COLO829 (cell line): ENCODE results near the gene CTNNA1.

Source experiments
- DNase-seq: peaks from one replicate; pipeline ENCODE4 v3.0.0; 2012; ENCODE audit warnings: low spot score

CTNNA1 gene

GRCh38 chr5:138966236-138966985, 213.2 kb downstream of the CTNNA1 start:
- DNase-seq: no peak

- DNase-seq: no peak
Observed at GRCh38 chr5:138967791-138968448, 214.7 kb downstream of the CTNNA1 start.

GRCh38 chr5:138968601-138969000, 215.4 kb downstream of the CTNNA1 start:
- no peak for DNase-seq

- DNase-seq: no peak
Observed at GRCh38 chr5:138969323-138970002, 216.2 kb downstream of the CTNNA1 start.

GRCh38 chr5:138972230-138972629, 219.0 kb downstream of the CTNNA1 start:
- no peak for DNase-seq

GRCh38 chr5:138972836-138973235, 219.6 kb downstream of the CTNNA1 start:
- no peak for DNase-seq

- no peak for DNase-seq
Observed at GRCh38 chr5:138974227-138975063, 221.2 kb downstream of the CTNNA1 start.

- peak; percentile 60 for DNase-seq
Observed at GRCh38 chr5:138975098-138975847, 222.0 kb downstream of the CTNNA1 start.

GRCh38 chr5:138978080-138978479, 224.9 kb downstream of the CTNNA1 start:
- no peak for DNase-seq

- DNase-seq: no peak
Observed at GRCh38 chr5:138978581-138978980, 225.4 kb downstream of the CTNNA1 start.

GRCh38 chr5:138979684-138980280, 226.6 kb downstream of the CTNNA1 start:
- DNase-seq: no peak

GRCh38 chr5:138980441-138980840, 227.2 kb downstream of the CTNNA1 start:
- DNase-seq: no peak

- DNase-seq: no peak
Observed at GRCh38 chr5:138981131-138981530, 227.9 kb downstream of the CTNNA1 start.

- no peak for DNase-seq
Observed at GRCh38 chr5:138981586-138981985, 228.4 kb downstream of the CTNNA1 start.

- DNase-seq: no peak
Observed at GRCh38 chr5:138983984-138984383, 230.8 kb downstream of the CTNNA1 start.
